Stimulated activated naive CD8-positive, alpha-beta T cell treated with anti-CD3 and anti-CD28 coated beads, Interleukin-15, Interleukin-2, amounts not matched to agents 100 ng/mL and 50 ng/mL, for 24 hours (primary cell): ENCODE data around the gene CHDH.

ENCODE experiments used
- H3K27ac Mint-ChIP-seq: one replicate; pipeline ENCODE4 v1.8.0; 2021; ENCODE audit warnings: mild to moderate bottlenecking, mixed read lengths
- H3K27me3 Mint-ChIP-seq: one replicate; pipeline ENCODE4 v1.8.0; 2021; ENCODE audit warnings: mixed read lengths
- H3K36me3 Mint-ChIP-seq: one replicate; pipeline ENCODE4 v1.8.0; 2021; ENCODE audit warnings: low read depth, mixed read lengths
- H3K4me1 Mint-ChIP-seq: one replicate; pipeline ENCODE4 v1.8.0; 2021; ENCODE audit warnings: low read depth, mixed read lengths
- H3K4me3 Mint-ChIP-seq: one replicate; pipeline ENCODE4 v1.8.0; 2021; ENCODE audit warnings: mild to moderate bottlenecking, mixed read lengths
- H3K9me3 Mint-ChIP-seq: one replicate; pipeline ENCODE4 v1.8.0; 2021; ENCODE audit warnings: mixed read lengths

Gene CHDH

GRCh38 chr3:53841296-53841695 is 4.9 kb downstream of the CHDH start:
- H3K9me3 Mint-ChIP-seq: no peaks in the 10 kb centered on the region
- no peak overlapping the region for H3K4me3 Mint-ChIP-seq
- peaks cover 4% of the 10 kb centered on the region for H3K4me1 Mint-ChIP-seq
- peaks cover 34% of the 10 kb centered on the region for H3K27me3 Mint-ChIP-seq
- H3K27ac Mint-ChIP-seq: no peak overlapping the region
- no peaks in the 10 kb centered on the region for H3K36me3 Mint-ChIP-seq

GRCh38 chr3:53837331-53837730 is 8.9 kb downstream of the CHDH start:
- Mint-ChIP-seq H3K27me3 (peaks cover 5% of the 10 kb centered on the region), H3K36me3 (no peaks in the 10 kb centered on the region), H3K4me3 (no peak overlapping the region), H3K4me1 (no peaks in the 10 kb centered on the region), H3K27ac (no peak overlapping the region), H3K9me3 (no peaks in the 10 kb centered on the region)

GRCh38 chr3:53836084-53836872 is 9.9 kb downstream of the CHDH start:
- Mint-ChIP-seq H3K9me3 (no peaks in the 10 kb centered on the region), H3K4me1 (no peaks in the 10 kb centered on the region), H3K27me3 (peaks cover 5% of the 10 kb centered on the region)

GRCh38 chr3:53835257-53835656 is 11.0 kb downstream of the CHDH start:
- Mint-ChIP-seq H3K27me3 (peaks cover 5% of the 10 kb centered on the region), H3K4me1 (no peaks in the 10 kb centered on the region), H3K4me3 (no peak overlapping the region), H3K9me3 (no peaks in the 10 kb centered on the region), H3K36me3 (no peaks in the 10 kb centered on the region), H3K27ac (no peak overlapping the region)

More at GRCh38 chr3:53836084-53836872, 9.9 kb downstream of the CHDH start:
- Mint-ChIP-seq H3K36me3 (no peaks in the 10 kb centered on the region), H3K4me3 (no peak overlapping the region), H3K27ac (no peak overlapping the region)

- Mint-ChIP-seq H3K4me3 (no peak overlapping the region), H3K27ac (no peak overlapping the region), H3K36me3 (no peaks in the 10 kb centered on the region), H3K4me1 (no peaks in the 10 kb centered on the region), H3K27me3 (peaks cover 5% of the 10 kb centered on the region), H3K9me3 (no peaks in the 10 kb centered on the region)
Measured at GRCh38 chr3:53834429-53835095, 11.7 kb downstream of the CHDH start.

- Mint-ChIP-seq H3K4me3 (no peak overlapping the region), H3K27me3 (no peaks in the 10 kb centered on the region), H3K4me1 (no peaks in the 10 kb centered on the region), H3K36me3 (no peaks in the 10 kb centered on the region), H3K27ac (no peak overlapping the region), H3K9me3 (no peaks in the 10 kb centered on the region)
Measured at GRCh38 chr3:53833700-53834099, 12.5 kb downstream of the CHDH start.

GRCh38 chr3:53833053-53833645 is 13.1 kb downstream of the CHDH start:
- Mint-ChIP-seq H3K9me3 (no peaks in the 10 kb centered on the region), H3K36me3 (no peaks in the 10 kb centered on the region), H3K27ac (no peak overlapping the region), H3K4me3 (no peak overlapping the region), H3K4me1 (no peaks in the 10 kb centered on the region), H3K27me3 (no peaks in the 10 kb centered on the region)

GRCh38 chr3:53830944-53831343 is 15.3 kb downstream of the CHDH start:
- Mint-ChIP-seq H3K9me3 (no peaks in the 10 kb centered on the region), H3K27me3 (no peaks in the 10 kb centered on the region), H3K27ac (no peak overlapping the region), H3K4me3 (no peak overlapping the region), H3K4me1 (no peaks in the 10 kb centered on the region), H3K36me3 (no peaks in the 10 kb centered on the region)

- Mint-ChIP-seq H3K9me3 (no peaks in the 10 kb centered on the region), H3K4me1 (no peaks in the 10 kb centered on the region)
Measured at GRCh38 chr3:53829605-53830004, 16.6 kb downstream of the CHDH start.

GRCh38 chr3:53828581-53828980 is 17.6 kb downstream of the CHDH start:
- Mint-ChIP-seq H3K4me1 (no peaks in the 10 kb centered on the region), H3K27ac (no peak overlapping the region), H3K4me3 (no peak overlapping the region), H3K27me3 (no peaks in the 10 kb centered on the region), H3K9me3 (no peaks in the 10 kb centered on the region), H3K36me3 (no peaks in the 10 kb centered on the region)

More at GRCh38 chr3:53829605-53830004, 16.6 kb downstream of the CHDH start:
- no peak overlapping the region for H3K27ac Mint-ChIP-seq
- H3K4me3 Mint-ChIP-seq: no peak overlapping the region
- H3K36me3 Mint-ChIP-seq: no peaks in the 10 kb centered on the region
- no peaks in the 10 kb centered on the region for H3K27me3 Mint-ChIP-seq

- Mint-ChIP-seq H3K4me1 (no peaks in the 10 kb centered on the region), H3K27ac (no peak overlapping the region), H3K36me3 (no peaks in the 10 kb centered on the region), H3K27me3 (no peaks in the 10 kb centered on the region), H3K4me3 (no peak overlapping the region), H3K9me3 (no peaks in the 10 kb centered on the region)
Measured at GRCh38 chr3:53826048-53826447, 20.2 kb downstream of the CHDH start.

GRCh38 chr3:53824795-53825194 is 21.4 kb downstream of the CHDH start:
- Mint-ChIP-seq H3K4me1 (no peaks in the 10 kb centered on the region), H3K9me3 (no peaks in the 10 kb centered on the region), H3K4me3 (no peak overlapping the region), H3K27ac (no peak overlapping the region), H3K27me3 (no peaks in the 10 kb centered on the region), H3K36me3 (no peaks in the 10 kb centered on the region)

GRCh38 chr3:53823956-53824657 is 22.1 kb downstream of the CHDH start:
- Mint-ChIP-seq H3K27ac (no peak overlapping the region), H3K4me3 (no peak overlapping the region), H3K9me3 (no peaks in the 10 kb centered on the region), H3K36me3 (no peaks in the 10 kb centered on the region), H3K27me3 (no peaks in the 10 kb centered on the region), H3K4me1 (no peaks in the 10 kb centered on the region)

- no peaks in the 10 kb centered on the region for H3K27me3 Mint-ChIP-seq
- no peaks in the 10 kb centered on the region for H3K36me3 Mint-ChIP-seq
- H3K9me3 Mint-ChIP-seq: no peaks in the 10 kb centered on the region
- no peaks in the 10 kb centered on the region for H3K4me1 Mint-ChIP-seq
- H3K4me3 Mint-ChIP-seq: no peak overlapping the region
- no peak overlapping the region for H3K27ac Mint-ChIP-seq
Measured at GRCh38 chr3:53823026-53823955, 22.9 kb downstream of the CHDH start.
